SU-DHL-6 (cell line): Measurements from ENCODE around the gene SRPK2.

Source experiments
- EZH2phosphoT487 ChIP-seq: fragments of 200-600 bp; sonication (generic), shearing (Covaris generic); conservative IDR thresholded peaks from 2 replicates; pipeline ENCODE4 v1.6.1; 2018; ENCODE audit warnings: mild to moderate bottlenecking, antibody characterized with exemption, low read length, moderate library complexity, mixed read lengths
- TF ChIP-seq, protein P1 (sequence below): fragments of 200-600 bp; sonication (generic); IDR thresholded peaks from one replicate; pipeline ENCODE4 v1.5.1; 2017; ENCODE audit warnings: antibody characterized with exemption, mild to moderate bottlenecking, low read length, moderate library complexity; ENCODE audit not compliant: insufficient read depth, poor library complexity, severe bottlenecking

DNA sequence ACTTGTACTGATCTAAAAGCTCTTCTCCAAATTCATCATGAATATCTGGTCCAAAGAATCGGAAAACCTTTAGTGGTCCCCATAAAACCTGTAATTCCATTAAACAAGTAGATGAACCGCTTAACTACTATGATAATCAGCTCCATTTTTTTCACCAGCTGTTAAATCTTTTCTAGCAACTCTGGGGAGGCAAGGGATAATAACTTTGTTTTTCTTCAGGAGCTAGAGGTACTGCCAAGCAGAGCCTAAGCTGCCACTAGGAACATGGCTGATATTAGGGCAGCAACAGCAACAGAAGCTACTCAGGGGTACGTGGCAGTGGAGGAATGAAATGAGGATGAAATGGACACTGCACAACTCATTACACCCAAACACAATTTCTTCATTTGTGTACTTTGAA, 138.0 kb downstream of the SRPK2 start:
- TF ChIP-seq, protein P1, sequence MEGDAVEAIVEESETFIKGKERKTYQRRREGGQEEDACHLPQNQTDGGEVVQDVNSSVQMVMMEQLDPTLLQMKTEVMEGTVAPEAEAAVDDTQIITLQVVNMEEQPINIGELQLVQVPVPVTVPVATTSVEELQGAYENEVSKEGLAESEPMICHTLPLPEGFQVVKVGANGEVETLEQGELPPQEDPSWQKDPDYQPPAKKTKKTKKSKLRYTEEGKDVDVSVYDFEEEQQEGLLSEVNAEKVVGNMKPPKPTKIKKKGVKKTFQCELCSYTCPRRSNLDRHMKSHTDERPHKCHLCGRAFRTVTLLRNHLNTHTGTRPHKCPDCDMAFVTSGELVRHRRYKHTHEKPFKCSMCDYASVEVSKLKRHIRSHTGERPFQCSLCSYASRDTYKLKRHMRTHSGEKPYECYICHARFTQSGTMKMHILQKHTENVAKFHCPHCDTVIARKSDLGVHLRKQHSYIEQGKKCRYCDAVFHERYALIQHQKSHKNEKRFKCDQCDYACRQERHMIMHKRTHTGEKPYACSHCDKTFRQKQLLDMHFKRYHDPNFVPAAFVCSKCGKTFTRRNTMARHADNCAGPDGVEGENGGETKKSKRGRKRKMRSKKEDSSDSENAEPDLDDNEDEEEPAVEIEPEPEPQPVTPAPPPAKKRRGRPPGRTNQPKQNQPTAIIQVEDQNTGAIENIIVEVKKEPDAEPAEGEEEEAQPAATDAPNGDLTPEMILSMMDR = no peak
- no peak for TF ChIP-seq EZH2phosphoT487
